HG03460 (cell line): Measurements from ENCODE around the gene KREMEN2.

Experiments used
- ATAC-seq: cut with Tn5 transposase; IDR thresholded peaks from one replicate; pipeline ENCODE4 v1.9.1; 2021; ENCODE audit not compliant: unreplicated experiment

The KREMEN2 gene

GRCh38 chr16:3001316-3001715 is 37.2 kb downstream of the KREMEN2 start:
- no peak for ATAC-seq

GRCh38 chr16:3003582-3004270 is 39.7 kb downstream of the KREMEN2 start:
- ATAC-seq = peak; percentile 91

GRCh38 chr16:3004319-3004718 is 40.2 kb downstream of the KREMEN2 start:
- peak; percentile 5 for ATAC-seq

- no peak for ATAC-seq
Measured at GRCh38 chr16:3004781-3005284, 40.8 kb downstream of the KREMEN2 start.

GRCh38 chr16:3007059-3007956 is 43.2 kb downstream of the KREMEN2 start:
- no peak for ATAC-seq

- ATAC-seq = no peak
Measured at GRCh38 chr16:3007957-3008689, 44.0 kb downstream of the KREMEN2 start.

- ATAC-seq = no peak
Measured at GRCh38 chr16:3008690-3009037, 44.6 kb downstream of the KREMEN2 start.

GRCh38 chr16:3009568-3010390 is 45.7 kb downstream of the KREMEN2 start:
- no peak for ATAC-seq

GRCh38 chr16:3010510-3010909 is 46.4 kb downstream of the KREMEN2 start:
- ATAC-seq = no peak

GRCh38 chr16:3012246-3012645 is 48.2 kb downstream of the KREMEN2 start:
- ATAC-seq = no peak

GRCh38 chr16:3012828-3013420 is 48.8 kb downstream of the KREMEN2 start, which contains the start of gene CLDN9:
CLDN9 (plus strand) TSS chr16:3012923; CDS start chr16:3013363, 440 bp downstream.
- ATAC-seq = no peak

GRCh38 chr16:3013491-3013951 is 49.4 kb downstream of the KREMEN2 start:
- no peak for ATAC-seq

GRCh38 chr16:3013998-3014690 is 50.1 kb downstream of the KREMEN2 start:
- ATAC-seq = no peak

- ATAC-seq = no peak
Measured at GRCh38 chr16:3014971-3015370, 50.9 kb downstream of the KREMEN2 start.

GRCh38 chr16:3015865-3016521 is 51.9 kb downstream of the KREMEN2 start:
- ATAC-seq = no peak

GRCh38 chr16:3017344-3017743 is 53.3 kb downstream of the KREMEN2 start:
- ATAC-seq = no peak
